Measurements from ENCODE around the gene OTOP2.
A peak's percentile ranks its signal among the peaks of the same experiment; 100 is the strongest.

GRCh38 chr17:74981979-74982662, 58.0 kb downstream of the OTOP2 start:
- TF ChIP-seq ZFP3 (CRISPR knock-in tag; IDR thresholded peaks at IDR 0.05) (no peak; the same call in 1 of the 2 replicates), ZNF70 (CRISPR knock-in tag; IDR thresholded peaks at IDR 0.05) (0 out of 2 replicates have a peak, but pooled peaks have one; percentile 44), ZFP30 (CRISPR knock-in tag; IDR thresholded peaks at IDR 0.05) (no peak), CREB5 (CRISPR knock-in tag; IDR thresholded peaks at IDR 0.05; ENCODE audit: low read depth) (peak; percentile 80; the same call in 1 of the 2 replicates), SNAI2 (CRISPR knock-in tag; IDR thresholded peaks at IDR 0.05) (0 out of 2 replicates have a peak, but pooled peaks have one; percentile 54), ISL1 (CRISPR knock-in tag; IDR thresholded peaks at IDR 0.05) (no peak), ZNF8 (CRISPR knock-in tag; IDR thresholded peaks at IDR 0.05) (no peak; the same call in 1 of the 2 replicates), PATZ1 (CRISPR knock-in tag; IDR thresholded peaks at IDR 0.05; ENCODE audit: borderline replicate concordance) (no peak), RARB (CRISPR knock-in tag; IDR thresholded peaks at IDR 0.05) (no peak)
